SU-DHL-6 (cell line): ENCODE data around the gene BCL2L14.

ENCODE experiments used
- H2AFZ ChIP-seq: fragments of 200-600 bp; sonication (generic); 2 replicates; pipeline ENCODE4 v1.6.1; 2014; ENCODE audit warnings: low read depth, mild to moderate bottlenecking, moderate library complexity, mixed read lengths, antibody characterized with exemption, low read length; ENCODE audit not compliant: severe bottlenecking
- H3F3A ChIP-seq: fragments of 200-600 bp; shearing (Covaris generic); 2 replicates; pipeline ENCODE4 v1.6.0; 2016; ENCODE audit warnings: antibody characterized with exemption, mild to moderate bottlenecking; ENCODE audit not compliant: insufficient read depth
- H3K27ac ChIP-seq: fragments of 200-600 bp; sonication (generic); 2 replicates; pipeline ENCODE4 v1.5.1; 2016; ENCODE audit warnings: low read depth, mild to moderate bottlenecking, low read length, moderate library complexity, mixed read lengths
- H3K27me3 ChIP-seq: fragments of 200-600 bp; sonication (generic), shearing (Covaris generic); 2 replicates; pipeline ENCODE4 v1.6.0; 2014; ENCODE audit warnings: mild to moderate bottlenecking, low read length
- H3K36me3 ChIP-seq: fragments of 200-600 bp; sonication (generic); 2 replicates; pipeline ENCODE4 v1.6.1; 2014; ENCODE audit warnings: mild to moderate bottlenecking, low read length, mixed read lengths
- H3K4me2 ChIP-seq: fragments of 300-600, 200-600 bp; shearing (Covaris generic), sonication (generic); 2 replicates; pipeline ENCODE4 v1.6.0; 2014; ENCODE audit warnings: low read length, low read depth, mild to moderate bottlenecking; ENCODE audit not compliant: poor library complexity, severe bottlenecking
- H3K4me3 ChIP-seq: fragments of 200-600 bp; sonication (generic); 2 replicates; pipeline ENCODE4 v1.5.1; 2014; ENCODE audit warnings: antibody characterized with exemption, low read length, mild to moderate bottlenecking, mixed read lengths; ENCODE audit not compliant: insufficient read depth, poor library complexity, severe bottlenecking
- H3K79me2 ChIP-seq: fragments of 200-600 bp; sonication (generic); 2 replicates; pipeline ENCODE4 v1.6.1; 2014; ENCODE audit warnings: mild to moderate bottlenecking, low read length, moderate library complexity; ENCODE audit not compliant: insufficient read depth
- H3K9ac ChIP-seq: fragments of 200-600 bp; sonication (generic); 2 replicates; pipeline ENCODE4 v1.7.0; 2014; ENCODE audit warnings: mild to moderate bottlenecking, low read length
- H3K9me2 ChIP-seq: fragments of 200-600 bp; sonication (generic); replicated peaks from 2 replicates; pipeline ENCODE4 v1.6.1; 2014; ENCODE audit warnings: low read length; ENCODE audit not compliant: insufficient read depth
- H3K9me3 ChIP-seq: fragments of 200-600 bp; sonication (generic); 2 replicates; pipeline ENCODE4 v1.6.1; 2014; ENCODE audit warnings: low read length, mixed read lengths; ENCODE audit not compliant: insufficient read depth
- H4K20me1 ChIP-seq: fragments of 200-600 bp; sonication (generic); 2 replicates; pipeline ENCODE4 v1.6.1; 2014; ENCODE audit warnings: low read depth, mild to moderate bottlenecking, antibody characterized with exemption, low read length, moderate library complexity, mixed read lengths
- CTCF ChIP-seq: fragments of 200-600 bp; sonication (generic); IDR thresholded peaks from one replicate; pipeline ENCODE4 v1.5.1; 2017; ENCODE audit warnings: antibody characterized with exemption, mild to moderate bottlenecking, low read length, moderate library complexity; ENCODE audit not compliant: insufficient read depth, poor library complexity, severe bottlenecking
- EZH2phosphoT487 ChIP-seq: fragments of 200-600 bp; sonication (generic), shearing (Covaris generic); conservative IDR thresholded peaks from 2 replicates; pipeline ENCODE4 v1.6.1; 2018; ENCODE audit warnings: mild to moderate bottlenecking, antibody characterized with exemption, low read length, moderate library complexity, mixed read lengths

BCL2L14 gene

GRCh38 chr12:12048266-12048665 lies 22.5 kb upstream of the BCL2L14 start:
- Histone ChIP-seq H3K9ac (no peak overlapping the region), H3K4me2 (no peak overlapping the region), H3F3A (no peaks in the 10 kb centered on the region), H3K9me2 (no peaks in the 10 kb centered on the region), H2AFZ (no peak overlapping the region), H3K9me3 (no peaks in the 10 kb centered on the region), H3K27ac (no peak overlapping the region), H3K79me2 (no peaks in the 10 kb centered on the region), H3K36me3 (no peaks in the 10 kb centered on the region), H3K27me3 (no peaks in the 10 kb centered on the region), H4K20me1 (no peaks in the 10 kb centered on the region), H3K4me3 (no peak overlapping the region)
- TF ChIP-seq CTCF (no peak), EZH2phosphoT487 (no peak)

- Histone ChIP-seq H3K4me2 (no peak overlapping the region), H3K4me3 (no peak overlapping the region), H3K27ac (no peak overlapping the region), H3K27me3 (no peaks in the 10 kb centered on the region), H4K20me1 (no peaks in the 10 kb centered on the region), H3K9ac (no peak overlapping the region), H3K36me3 (no peaks in the 10 kb centered on the region), H3K9me2 (no peaks in the 10 kb centered on the region), H3F3A (no peaks in the 10 kb centered on the region), H2AFZ (no peak overlapping the region), H3K9me3 (no peaks in the 10 kb centered on the region), H3K79me2 (no peaks in the 10 kb centered on the region)
- no peak for TF ChIP-seq EZH2phosphoT487
- TF ChIP-seq CTCF: no peak
These were observed 22.0 kb upstream of the BCL2L14 start for GRCh38 chr12:12048714-12049113.

- no peaks in the 10 kb centered on the region for H3K36me3 ChIP-seq
- no peaks in the 10 kb centered on the region for H4K20me1 ChIP-seq
- no peaks in the 10 kb centered on the region for H3K27me3 ChIP-seq
- H3K9me2 ChIP-seq: no peaks in the 10 kb centered on the region
- H2AFZ ChIP-seq: no peak overlapping the region
- H3K27ac ChIP-seq: no peak overlapping the region
- TF ChIP-seq CTCF (no peak), EZH2phosphoT487 (no peak)
- no peaks in the 10 kb centered on the region for H3K79me2 ChIP-seq
- H3K4me2 ChIP-seq: no peak overlapping the region
- no peaks in the 10 kb centered on the region for H3K9me3 ChIP-seq
- H3K9ac ChIP-seq: no peak overlapping the region
- H3F3A ChIP-seq: no peaks in the 10 kb centered on the region
- no peak overlapping the region for H3K4me3 ChIP-seq
These were observed 19.1 kb upstream of the BCL2L14 start for GRCh38 chr12:12051668-12052067.
